HCT116 (cell line): Measurements from ENCODE around the gene CPA5. TPM values are rescaled to one million over a fixed set of nuclear protein-coding genes. Genes with fewer than 3 reads are reported as not detected.

Experiments used
- ATAC-seq: fragments of 200-7000 bp; cut with Tn5 transposase; 2 replicates; pipeline ENCODE4 v1.9.1; 2020; ENCODE audit warnings: mild to moderate bottlenecking, moderate library complexity
- BruUV-seq: library from RNA; stranded (reverse); fragments of 400-500 nt; replicated peaks from 2 replicates; lab custom pipeline; 2021; lab: Mats Ljungman, UMichigan
- CTCF ChIA-PET: fragments of 300-600 bp; sonication (Branson Sonifier 250); formaldehyde crosslinking; loops from one replicate; lab custom pipeline; 2021; ENCODE audit warnings: antibody characterized with exemption; lab: Charles Lee
- POLR2A ChIA-PET: fragments of 300-600, 350-600 bp; sonication (Branson Sonifier 250); formaldehyde crosslinking; loops from one replicate; lab custom pipeline; 2021; ENCODE audit warnings: antibody characterized with exemption; lab: Charles Lee
- RAD21 ChIA-PET, 2 experiments: fragments of 300-600 bp; sonication (Branson Sonifier 250); formaldehyde crosslinking; loops; one replicate each; lab custom pipeline; 2023; ENCODE audit warnings: low total read pairs in 2 of 2; ENCODE audit not compliant: uncharacterized antibody in 2 of 2, unreplicated experiment in 2 of 2, low non-redundant PET in 1 of 2; lab: Charles Lee
- DNase-seq: peaks from one replicate; pipeline ENCODE4 v3.0.0-alpha.2; 2010; ENCODE audit warnings: low read depth, low spot score
- H2AFZ ChIP-seq: fragments of 200-600 bp; shearing (Covaris generic), sonication (generic); 2 replicates; pipeline ENCODE4 v1.6.1; 2017; ENCODE audit warnings: low read depth, mixed run types, mixed read lengths, antibody characterized with exemption, low read length; ENCODE audit not compliant: poor library complexity, severe bottlenecking
- H3K27ac ChIP-seq: 2 replicates; pipeline ENCODE4 v1.5.1; 2012; ENCODE audit warnings: low read depth, low read length
- H3K27me3 ChIP-seq: fragments of 200-600 bp; sonication (generic); 2 replicates; pipeline ENCODE4 v1.6.1; 2016; ENCODE audit warnings: mixed run types, low read length, mixed read lengths; ENCODE audit not compliant: insufficient read depth
- H3K36me3 ChIP-seq, 2 experiments: fragments of 200-500 bp in 1 of 2; fragments of 200-600 bp in 1 of 2; sonication (Bioruptor generic) in 1 of 2; sonication (generic) in 1 of 2; 2 replicates each; pipeline versions ENCODE4 v1.5.1 to v1.6.1; 2014 to 2016; ENCODE audit warnings: low read length in 2 of 2, inconsistent platforms in 1 of 2, mixed read lengths in 1 of 2, mixed run types in 1 of 2; ENCODE audit not compliant: insufficient read depth in 2 of 2, control insufficient read depth in 1 of 2
- H3K4me1 ChIP-seq, 2 experiments: fragments of 200-600 bp in 1 of 2; sonication (generic) in 1 of 2; 2 replicates each; pipeline versions ENCODE4 v1.5.1 to v1.6.1; 2012 to 2017; ENCODE audit warnings: low read length in 2 of 2, inconsistent platforms in 1 of 2, mild to moderate bottlenecking in 1 of 2, mixed read lengths in 1 of 2, mixed run types in 1 of 2, moderate library complexity in 1 of 2; ENCODE audit not compliant: insufficient read depth in 2 of 2, control insufficient read depth in 1 of 2
- H3K4me2 ChIP-seq: fragments of 200-600 bp; sonication (generic); 2 replicates; pipeline ENCODE4 v1.6.1; 2017; ENCODE audit warnings: mixed run types, low read length, mixed read lengths
- H3K4me3 ChIP-seq, 2 experiments: fragments of 200-600 bp in 1 of 2; sonication (generic) in 1 of 2; replicated peaks in 1 of 2; 2 replicates each; pipeline ENCODE4 v1.5.1; 2011 to 2016; ENCODE audit warnings: low read length in 2 of 2, control low read depth in 1 of 2, low read depth in 1 of 2, mild to moderate bottlenecking in 1 of 2, mixed read lengths in 1 of 2, mixed run types in 1 of 2
- H3K79me2 ChIP-seq: fragments of 200-600 bp; sonication (generic); 2 replicates; pipeline ENCODE4 v1.6.1; 2017; ENCODE audit warnings: mild to moderate bottlenecking, mixed run types, low read length, moderate library complexity, mixed read lengths; ENCODE audit not compliant: insufficient read depth
- H3K9ac ChIP-seq: fragments of 200-600 bp; sonication (generic); 2 replicates; pipeline ENCODE4 v1.6.1; 2016; ENCODE audit warnings: low read length, mixed read lengths
- H3K9me2 ChIP-seq: fragments of 200-600 bp; sonication (generic), shearing (Covaris generic); 2 replicates; pipeline ENCODE4 v1.6.1; 2017; ENCODE audit warnings: mixed run types, mild to moderate bottlenecking, moderate library complexity; ENCODE audit not compliant: insufficient read depth
- H3K9me3 ChIP-seq, 2 experiments: fragments of 200-500 bp in 1 of 2; fragments of 200-600 bp in 1 of 2; sonication (Bioruptor generic) in 1 of 2; sonication (generic) in 1 of 2; 2 replicates each; pipeline ENCODE4 v1.6.1; 2014 to 2017; ENCODE audit warnings: low read length in 2 of 2, mixed read lengths in 2 of 2, inconsistent platforms in 1 of 2, low read depth in 1 of 2, mild to moderate bottlenecking in 1 of 2, mixed run types in 1 of 2, moderate library complexity in 1 of 2; ENCODE audit not compliant: control insufficient read depth in 1 of 2, insufficient read depth in 1 of 2
- H4K20me1 ChIP-seq: fragments of 200-600 bp; sonication (generic), shearing (Covaris generic); 2 replicates; pipeline ENCODE4 v1.6.1; 2017; ENCODE audit warnings: mixed run types, mild to moderate bottlenecking, moderate library complexity; ENCODE audit not compliant: insufficient read depth
- EZH2phosphoT487 ChIP-seq: fragments of 200-600 bp; IDR thresholded peaks from 2 replicates; pipeline ENCODE4 v1.6.1; 2018; ENCODE audit warnings: antibody characterized with exemption, borderline replicate concordance
- FOSL1 ChIP-seq: IDR thresholded peaks from 2 replicates; pipeline ENCODE4 v1.6.1; 2012; ENCODE audit warnings: low read depth
- JUND ChIP-seq: IDR thresholded peaks from 2 replicates; pipeline ENCODE4 v1.6.1; 2012
- POLR2A ChIP-seq: IDR thresholded peaks from 2 replicates; pipeline ENCODE4 v1.7.0; 2011; ENCODE audit warnings: borderline replicate concordance; ENCODE audit not compliant: insufficient read depth, insufficient read length; ENCODE audit errors: extremely low read depth
- SP1 ChIP-seq: IDR thresholded peaks from 2 replicates; pipeline ENCODE4 v1.6.1; 2012; ENCODE audit warnings: low read depth
- SRF ChIP-seq: IDR thresholded peaks from 2 replicates; pipeline ENCODE4 v1.6.1; 2012; ENCODE audit warnings: low read depth
- TCF7L2 ChIP-seq: IDR thresholded peaks from 2 replicates; pipeline ENCODE4 v1.7.0; 2011; ENCODE audit warnings: borderline replicate concordance, inconsistent platforms; ENCODE audit not compliant: insufficient read depth, insufficient read length; ENCODE audit errors: extremely low read depth
- YY1 ChIP-seq: IDR thresholded peaks from 2 replicates; pipeline ENCODE4 v1.6.1; 2011; ENCODE audit warnings: low read length, low read depth, moderate library complexity, mild to moderate bottlenecking; ENCODE audit not compliant: insufficient replicate concordance; ENCODE audit errors: extremely low read depth
- ZBTB33 ChIP-seq: IDR thresholded peaks from 2 replicates; pipeline ENCODE4 v1.6.1; 2011; ENCODE audit warnings: mild to moderate bottlenecking, low read length, moderate library complexity; ENCODE audit not compliant: insufficient replicate concordance; ENCODE audit errors: extremely low read depth
- intact Hi-C: fragments of 100-400 bp; cut with micrococcal nuclease; formaldehyde crosslinking; loops from 2 replicates; pipeline ENCODE4 v1.10.0; 2022
- total RNA-seq: library from RNA; stranded (reverse); gene quantifications from one replicate; pipeline ENCODE4 v1.2.1, GENCODE V29; 2021; ENCODE audit not compliant: unreplicated experiment

CPA5 gene
- total RNA-seq, 1 experiment from 2014 or later: not detected

GRCh38 chr7:130367836-130368746, 23.5 kb downstream of the CPA5 start:
- RAD21 ChIA-PET: no interaction called here

More at GRCh38 chr7:130367836-130368746, 23.5 kb downstream of the CPA5 start:
- Histone ChIP-seq H3K9me3 (no peaks in the 10 kb centered on the region), H3K9me2 (no peaks in the 10 kb centered on the region), H3K27me3 (no peaks in the 10 kb centered on the region), H3K4me1 (peaks cover 26 to 60% of the 10 kb centered on the region in 2 experiments)
- DNase-seq (no peak), ATAC-seq (no peak)
- BruUV-seq: no TSS peak
- TF ChIP-seq TCF7L2 (no peak), SRF (no peak), JUND (no peak), ZBTB33 (no peak), FOSL1 (no peak), YY1 (no peak), SP1 (no peak), EZH2phosphoT487 (no peak), POLR2A (no peak)
- TF ChIP-seq, all 23 proteins: peak for 0
- no peak overlapping the region for H3K4me2 ChIP-seq
- no peak overlapping the region for H3K27ac ChIP-seq
- H4K20me1 ChIP-seq: no peaks in the 10 kb centered on the region
- H3K79me2 ChIP-seq: no peaks in the 10 kb centered on the region
- H3K9ac ChIP-seq: no peak overlapping the region
- POLR2A ChIA-PET: no interaction called here
- intact Hi-C loops: no loop called here
- CTCF ChIA-PET: no interaction called here
- H3K36me3 ChIP-seq: no peaks in the 10 kb centered on the region
- no peak overlapping the region for H2AFZ ChIP-seq
- no peak overlapping the region for H3K4me3 ChIP-seq
